ENCODE data around the gene FAM168A.
"Not testable (repeated sequence)": the region's sequence is repeated elsewhere in the genome, so short reads cannot be mapped to it uniquely, and the experiment has no call there.

FAM168A gene

GRCh38 chr11:73463359-73463758 lies 134.6 kb downstream of the FAM168A start:
- Histone ChIP-seq H3K9me3 (replicated peaks; ENCODE audit: low read length) (no peaks in the 10 kb centered on the region), H3K4me3 (ENCODE audit: low read length) (no peak overlapping the region), H3K27me3 (ENCODE audit: control insufficient read depth, insufficient read depth, low read length) (no peaks in the 10 kb centered on the region), H3K4me1 (ENCODE audit: control insufficient read depth, insufficient read depth, low read length) (peaks cover 22% of the 10 kb centered on the region), H3K36me3 (ENCODE audit: insufficient read depth, low read length) (no peaks in the 10 kb centered on the region), H3K4me2 (ENCODE audit: low read length) (no peak overlapping the region), H3K9ac (ENCODE audit: low read depth, low read length) (no peak overlapping the region)

- H3K4me2 ChIP-seq (ENCODE audit: low read length), result no peak overlapping the region
- H3K36me3 ChIP-seq (ENCODE audit: insufficient read depth, low read length), result no peaks in the 10 kb centered on the region
- no peaks in the 10 kb centered on the region for H3K9me3 ChIP-seq (replicated peaks; ENCODE audit: low read length)
- peaks cover 22% of the 10 kb centered on the region for H3K4me1 ChIP-seq (ENCODE audit: control insufficient read depth, insufficient read depth, low read length)
- no peak overlapping the region for H3K4me3 ChIP-seq (ENCODE audit: low read length)
- H3K9ac ChIP-seq (ENCODE audit: low read depth, low read length), result no peak overlapping the region
- H3K27me3 ChIP-seq (ENCODE audit: control insufficient read depth, insufficient read depth, low read length), result no peaks in the 10 kb centered on the region
Measured at GRCh38 chr11:73461964-73462363, 135.9 kb downstream of the FAM168A start.

- H3K9ac ChIP-seq (ENCODE audit: low read depth, low read length), result no peak overlapping the region
- H3K9me3 ChIP-seq (replicated peaks; ENCODE audit: low read length), result no peaks in the 10 kb centered on the region
- no peaks in the 10 kb centered on the region for H3K36me3 ChIP-seq (ENCODE audit: insufficient read depth, low read length)
- no peak overlapping the region for H3K4me2 ChIP-seq (ENCODE audit: low read length)
- no peak overlapping the region for H3K4me3 ChIP-seq (ENCODE audit: low read length)
- H3K27me3 ChIP-seq (ENCODE audit: control insufficient read depth, insufficient read depth, low read length), result no peaks in the 10 kb centered on the region
- H3K4me1 ChIP-seq (ENCODE audit: control insufficient read depth, insufficient read depth, low read length), result peaks cover 22% of the 10 kb centered on the region
Measured at GRCh38 chr11:73461335-73461840, 136.5 kb downstream of the FAM168A start.

GRCh38 chr11:73458201-73458600 lies 139.7 kb downstream of the FAM168A start:
- Histone ChIP-seq H3K9ac (ENCODE audit: low read depth, low read length) (no peak overlapping the region), H3K36me3 (ENCODE audit: insufficient read depth, low read length) (no peaks in the 10 kb centered on the region), H3K27me3 (ENCODE audit: control insufficient read depth, insufficient read depth, low read length) (no peaks in the 10 kb centered on the region), H3K4me1 (ENCODE audit: control insufficient read depth, insufficient read depth, low read length) (peaks cover 3% of the 10 kb centered on the region), H3K4me3 (ENCODE audit: low read length) (no peak overlapping the region), H3K4me2 (ENCODE audit: low read length) (no peak overlapping the region), H3K9me3 (replicated peaks; ENCODE audit: low read length) (no peaks in the 10 kb centered on the region)

- H3K27me3 ChIP-seq (ENCODE audit: control insufficient read depth, insufficient read depth, low read length), result no peaks in the 10 kb centered on the region
- H3K9me3 ChIP-seq (replicated peaks; ENCODE audit: low read length), result no peaks in the 10 kb centered on the region
- no peaks in the 10 kb centered on the region for H3K36me3 ChIP-seq (ENCODE audit: insufficient read depth, low read length)
- no peak overlapping the region for H3K4me3 ChIP-seq (ENCODE audit: low read length)
- H3K4me1 ChIP-seq (ENCODE audit: control insufficient read depth, insufficient read depth, low read length), result no peaks in the 10 kb centered on the region
- H3K9ac ChIP-seq (ENCODE audit: low read depth, low read length), result no peak overlapping the region
- no peak overlapping the region for H3K4me2 ChIP-seq (ENCODE audit: low read length)
Measured at GRCh38 chr11:73454987-73455386, 142.9 kb downstream of the FAM168A start.

GRCh38 chr11:73453562-73453961 lies 144.3 kb downstream of the FAM168A start:
- H3K36me3 ChIP-seq (ENCODE audit: insufficient read depth, low read length), result no peaks in the 10 kb centered on the region
- H3K9ac ChIP-seq (ENCODE audit: low read depth, low read length), result no peak overlapping the region
- no peak overlapping the region for H3K4me3 ChIP-seq (ENCODE audit: low read length)
- H3K27me3 ChIP-seq (ENCODE audit: control insufficient read depth, insufficient read depth, low read length), result no peaks in the 10 kb centered on the region
- H3K4me2 ChIP-seq (ENCODE audit: low read length), result no peak overlapping the region
- no peaks in the 10 kb centered on the region for H3K4me1 ChIP-seq (ENCODE audit: control insufficient read depth, insufficient read depth, low read length)
- no peaks in the 10 kb centered on the region for H3K9me3 ChIP-seq (replicated peaks; ENCODE audit: low read length)

- Histone ChIP-seq H3K27me3 (ENCODE audit: control insufficient read depth, insufficient read depth, low read length) (no peaks in the 10 kb centered on the region), H3K9me3 (replicated peaks; ENCODE audit: low read length) (no peaks in the 10 kb centered on the region), H3K4me2 (ENCODE audit: low read length) (no peak overlapping the region), H3K4me1 (ENCODE audit: control insufficient read depth, insufficient read depth, low read length) (no peaks in the 10 kb centered on the region), H3K4me3 (ENCODE audit: low read length) (no peak overlapping the region), H3K36me3 (ENCODE audit: insufficient read depth, low read length) (no peaks in the 10 kb centered on the region), H3K9ac (ENCODE audit: low read depth, low read length) (no peak overlapping the region)
Measured at GRCh38 chr11:73452726-73453125, 145.2 kb downstream of the FAM168A start.

- Histone ChIP-seq H3K36me3 (ENCODE audit: insufficient read depth, low read length) (no peaks in the 10 kb centered on the region), H3K27me3 (ENCODE audit: control insufficient read depth, insufficient read depth, low read length) (no peaks in the 10 kb centered on the region), H3K4me2 (ENCODE audit: low read length) (no peak overlapping the region), H3K9ac (ENCODE audit: low read depth, low read length) (no peak overlapping the region), H3K4me1 (ENCODE audit: control insufficient read depth, insufficient read depth, low read length) (no peaks in the 10 kb centered on the region), H3K9me3 (replicated peaks; ENCODE audit: low read length) (no peaks in the 10 kb centered on the region), H3K4me3 (ENCODE audit: low read length) (no peak overlapping the region)
Measured at GRCh38 chr11:73451896-73452295, 146.0 kb downstream of the FAM168A start.

- H3K4me2 ChIP-seq (ENCODE audit: low read length), result no peak overlapping the region
- no peaks in the 10 kb centered on the region for H3K36me3 ChIP-seq (ENCODE audit: insufficient read depth, low read length)
- H3K9me3 ChIP-seq (replicated peaks; ENCODE audit: low read length), result no peaks in the 10 kb centered on the region
- no peaks in the 10 kb centered on the region for H3K27me3 ChIP-seq (ENCODE audit: control insufficient read depth, insufficient read depth, low read length)
- H3K9ac ChIP-seq (ENCODE audit: low read depth, low read length), result no peak overlapping the region
- no peaks in the 10 kb centered on the region for H3K4me1 ChIP-seq (ENCODE audit: control insufficient read depth, insufficient read depth, low read length)
- H3K4me3 ChIP-seq (ENCODE audit: low read length), result no peak overlapping the region
Measured at GRCh38 chr11:73446766-73447165, 151.1 kb downstream of the FAM168A start.

- H3K36me3 ChIP-seq (ENCODE audit: insufficient read depth, low read length), result no peaks in the 10 kb centered on the region
- no peaks in the 10 kb centered on the region for H3K9me3 ChIP-seq (replicated peaks; ENCODE audit: low read length)
- no peaks in the 10 kb centered on the region for H3K27me3 ChIP-seq (ENCODE audit: control insufficient read depth, insufficient read depth, low read length)
- H3K4me3 ChIP-seq (ENCODE audit: low read length), result no peak overlapping the region
- no peaks in the 10 kb centered on the region for H3K4me1 ChIP-seq (ENCODE audit: control insufficient read depth, insufficient read depth, low read length)
- H3K4me2 ChIP-seq (ENCODE audit: low read length), result no peak overlapping the region
- no peak overlapping the region for H3K9ac ChIP-seq (ENCODE audit: low read depth, low read length)
Measured at GRCh38 chr11:73445980-73446379, 151.9 kb downstream of the FAM168A start.

- Histone ChIP-seq H3K4me2 (ENCODE audit: low read length) (no peak overlapping the region), H3K9ac (ENCODE audit: low read depth, low read length) (no peak overlapping the region), H3K36me3 (ENCODE audit: insufficient read depth, low read length) (no peaks in the 10 kb centered on the region), H3K27me3 (ENCODE audit: control insufficient read depth, insufficient read depth, low read length) (no peaks in the 10 kb centered on the region), H3K4me3 (ENCODE audit: low read length) (no peak overlapping the region), H3K9me3 (replicated peaks; ENCODE audit: low read length) (no peaks in the 10 kb centered on the region), H3K4me1 (ENCODE audit: control insufficient read depth, insufficient read depth, low read length) (no peaks in the 10 kb centered on the region)
Measured at GRCh38 chr11:73439002-73439843, 158.7 kb downstream of the FAM168A start.

GRCh38 chr11:73436859-73437258 lies 161.1 kb downstream of the FAM168A start:
- H3K9ac ChIP-seq (ENCODE audit: low read depth, low read length); H3K4me2 ChIP-seq (ENCODE audit: low read length); H3K4me3 ChIP-seq (ENCODE audit: low read length); H3K36me3 ChIP-seq (ENCODE audit: insufficient read depth, low read length); H3K27me3 ChIP-seq (ENCODE audit: control insufficient read depth, insufficient read depth, low read length); H3K4me1 ChIP-seq (ENCODE audit: control insufficient read depth, insufficient read depth, low read length); H3K9me3 ChIP-seq (replicated peaks; ENCODE audit: low read length): not testable (repeated sequence)
